ENCODE data around the gene ADAM11. TPM values are rescaled to one million over a fixed set of nuclear protein-coding genes. Genes with fewer than 3 reads are reported as not detected.

The ADAM11 gene
- total and polyA plus RNA-seq, 7 donors = under 0.01 to 3.3 (median 2.5) TPM; not detected in 1

DNA sequence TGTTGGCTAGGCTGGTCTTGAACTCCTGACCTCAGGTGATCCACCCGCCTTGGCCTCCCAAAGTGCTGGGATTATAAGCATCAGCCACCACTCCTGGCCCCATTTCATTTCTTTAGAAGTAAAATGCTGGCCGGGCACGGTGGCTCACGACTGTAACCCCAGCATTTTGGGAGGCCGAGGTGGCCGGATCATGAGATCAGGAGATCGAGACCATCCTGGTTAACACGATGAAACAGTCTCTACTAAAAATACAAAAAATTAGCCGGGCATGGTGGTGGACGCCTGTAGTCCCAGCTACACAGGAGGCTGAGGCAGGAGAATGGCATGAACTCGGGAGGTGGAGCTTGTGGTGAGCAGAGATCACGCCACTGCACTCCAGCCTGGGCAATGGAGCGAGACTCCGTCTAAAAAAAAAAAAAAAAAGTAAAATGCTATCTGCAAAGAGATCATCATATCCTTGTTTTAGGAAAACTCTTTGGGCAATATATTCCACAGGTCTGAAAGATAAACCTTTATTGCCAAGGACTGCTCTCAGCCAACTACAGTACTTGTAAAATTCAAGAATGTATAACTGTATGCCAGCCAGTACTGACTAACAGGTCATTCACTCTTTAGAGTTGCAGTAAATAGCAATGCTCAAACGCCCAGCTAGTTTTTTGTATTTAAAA lies 67.5 kb downstream of the ADAM11 start:
- peak; percentile 57 for DNase-seq
- intact Hi-C loops (cut with DNase I) = loop anchor here (5.0 kb wide), 1 partner anchor 49 kb away; no protein-coding TSS in a partner anchor
- TF ChIP-seq POLR2A (IDR thresholded peaks at IDR 0.05) = no peak
- peak in 3 of 4 donors; percentile 39 to 60 (median 53) for TF ChIP-seq POLR2AphosphoS5 (IDR thresholded peaks at IDR 0.05)
- TF ChIP-seq EP300 (IDR thresholded peaks at IDR 0.05) = peak in 1 of 4 donors; percentile 3
- H3K4me3 ChIP-seq = peak overlapping the region in 3 of 4 donors; percentile 83 to 86 (median 86)
- H3K27ac ChIP-seq = peak overlapping the region in 3 of 4 donors; percentile 94 to 99 (median 98)
- WGBS, 2 donors = 79 to 87% methylated on average over 15 of the region's 15 CpGs
- peaks cover 0 to 5% (median 0%) of the 10 kb centered on the region in 4 donors for H3K36me3 ChIP-seq
- H3K27me3 ChIP-seq = peaks cover 0 to 8% (median 3%) of the 10 kb centered on the region in 3 donors
- no peaks in the 10 kb centered on the region for H3K9me3 ChIP-seq
- H3K4me1 ChIP-seq = peaks cover 0 to 51% (median 39%) of the 10 kb centered on the region in 4 donors

DNA sequence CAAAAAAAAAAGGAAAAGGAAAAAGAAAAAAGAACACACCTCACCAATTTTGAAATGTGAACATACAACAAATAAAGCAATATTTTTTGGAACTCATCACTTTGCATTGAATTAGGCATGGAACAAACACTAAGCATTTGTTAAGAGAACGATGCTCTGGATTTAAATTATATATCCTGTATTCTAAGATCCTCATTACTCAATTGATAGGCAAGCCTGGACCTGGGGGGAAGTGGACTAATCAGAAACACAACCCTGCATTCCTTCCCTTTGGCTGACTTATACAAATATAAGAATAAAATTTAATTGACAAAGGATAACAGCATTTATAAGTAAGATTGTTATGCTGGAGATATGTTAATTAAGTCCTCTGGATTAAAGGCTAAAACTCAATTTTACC lies 69.1 kb downstream of the ADAM11 start:
- Histone ChIP-seq H3K36me3 (peaks cover 0 to 5% (median 0%) of the 10 kb centered on the region in 4 donors), H3K27ac (peak overlapping the region; percentile 88 to 99 (median 96)), H3K4me3 (peak overlapping the region; percentile 83 to 87 (median 86)), H3K27me3 (peaks cover 0 to 8% (median 3%) of the 10 kb centered on the region in 3 donors), H3K4me1 (peaks cover 0 to 37% (median 31%) of the 10 kb centered on the region in 4 donors), H3K9me3 (no peaks in the 10 kb centered on the region)
- intact Hi-C loops (cut with DNase I) = loop anchor here (5.0 kb wide), 1 partner anchor 51 kb away; no protein-coding TSS in a partner anchor
- TF ChIP-seq, protein P1, sequence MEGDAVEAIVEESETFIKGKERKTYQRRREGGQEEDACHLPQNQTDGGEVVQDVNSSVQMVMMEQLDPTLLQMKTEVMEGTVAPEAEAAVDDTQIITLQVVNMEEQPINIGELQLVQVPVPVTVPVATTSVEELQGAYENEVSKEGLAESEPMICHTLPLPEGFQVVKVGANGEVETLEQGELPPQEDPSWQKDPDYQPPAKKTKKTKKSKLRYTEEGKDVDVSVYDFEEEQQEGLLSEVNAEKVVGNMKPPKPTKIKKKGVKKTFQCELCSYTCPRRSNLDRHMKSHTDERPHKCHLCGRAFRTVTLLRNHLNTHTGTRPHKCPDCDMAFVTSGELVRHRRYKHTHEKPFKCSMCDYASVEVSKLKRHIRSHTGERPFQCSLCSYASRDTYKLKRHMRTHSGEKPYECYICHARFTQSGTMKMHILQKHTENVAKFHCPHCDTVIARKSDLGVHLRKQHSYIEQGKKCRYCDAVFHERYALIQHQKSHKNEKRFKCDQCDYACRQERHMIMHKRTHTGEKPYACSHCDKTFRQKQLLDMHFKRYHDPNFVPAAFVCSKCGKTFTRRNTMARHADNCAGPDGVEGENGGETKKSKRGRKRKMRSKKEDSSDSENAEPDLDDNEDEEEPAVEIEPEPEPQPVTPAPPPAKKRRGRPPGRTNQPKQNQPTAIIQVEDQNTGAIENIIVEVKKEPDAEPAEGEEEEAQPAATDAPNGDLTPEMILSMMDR (IDR thresholded peaks at IDR 0.05) = no peak
- no peak for TF ChIP-seq EP300 (IDR thresholded peaks at IDR 0.05)
- no peak for TF ChIP-seq POLR2AphosphoS5 (IDR thresholded peaks at IDR 0.05)
- TF ChIP-seq POLR2A (IDR thresholded peaks at IDR 0.05) = no peak
- no peak for DNase-seq
- WGBS, 2 donors = 64 to 80% methylated on average over 1 of the region's 1 CpG

DNA sequence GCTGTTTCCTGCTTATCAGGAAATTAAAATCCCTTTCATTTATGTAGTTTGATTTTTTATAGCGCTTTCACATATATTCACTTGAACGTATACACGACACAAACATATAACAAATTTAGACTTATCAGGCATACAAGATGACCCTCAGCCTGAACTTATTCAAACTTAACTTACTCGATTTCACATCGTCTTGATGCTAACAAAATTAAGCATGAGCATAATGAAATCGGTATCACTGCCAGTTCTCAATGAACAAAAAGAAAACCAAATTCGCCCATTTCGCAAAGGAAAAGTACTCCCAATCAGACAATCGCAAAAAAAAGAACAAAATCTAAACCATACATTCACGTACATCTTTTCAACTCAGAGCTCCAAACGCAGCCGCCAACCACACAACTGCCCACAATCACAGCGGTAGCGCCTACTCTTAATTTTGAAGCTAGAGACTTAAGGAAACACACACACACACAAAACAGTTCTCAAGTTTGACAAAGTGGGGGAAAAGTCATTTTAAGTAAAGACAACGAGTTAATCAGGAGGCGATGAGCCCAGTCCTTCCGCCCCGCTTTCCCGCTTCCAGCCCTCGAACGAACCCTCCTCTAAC lies 70.2 kb downstream of the ADAM11 start:
- Histone ChIP-seq H3K4me3 (peak overlapping the region; percentile 83 to 87 (median 86)), H3K36me3 (peaks cover 0 to 5% (median 0%) of the 10 kb centered on the region in 4 donors), H3K9me3 (no peaks in the 10 kb centered on the region), H3K27me3 (peaks cover 0 to 8% (median 3%) of the 10 kb centered on the region in 3 donors), H3K27ac (peak overlapping the region; percentile 88 to 99 (median 96)), H3K4me1 (peaks cover 0 to 27% (median 23%) of the 10 kb centered on the region in 4 donors)
- DNase-seq = no peak
- no peak for TF ChIP-seq POLR2A (IDR thresholded peaks at IDR 0.05)
- TF ChIP-seq POLR2AphosphoS5 (IDR thresholded peaks at IDR 0.05) = peak in 2 of 4 donors; percentile 5 to 18
- TF ChIP-seq, protein P1 (IDR thresholded peaks at IDR 0.05) = no peak
- no peak for TF ChIP-seq EP300 (IDR thresholded peaks at IDR 0.05)
- intact Hi-C loops (cut with DNase I) = loop anchor here (5.0 kb wide), 1 partner anchor 52 kb away; no protein-coding TSS in a partner anchor
- WGBS, 2 donors = 4 to 6% methylated on average over 21 of the region's 21 CpGs

DNA sequence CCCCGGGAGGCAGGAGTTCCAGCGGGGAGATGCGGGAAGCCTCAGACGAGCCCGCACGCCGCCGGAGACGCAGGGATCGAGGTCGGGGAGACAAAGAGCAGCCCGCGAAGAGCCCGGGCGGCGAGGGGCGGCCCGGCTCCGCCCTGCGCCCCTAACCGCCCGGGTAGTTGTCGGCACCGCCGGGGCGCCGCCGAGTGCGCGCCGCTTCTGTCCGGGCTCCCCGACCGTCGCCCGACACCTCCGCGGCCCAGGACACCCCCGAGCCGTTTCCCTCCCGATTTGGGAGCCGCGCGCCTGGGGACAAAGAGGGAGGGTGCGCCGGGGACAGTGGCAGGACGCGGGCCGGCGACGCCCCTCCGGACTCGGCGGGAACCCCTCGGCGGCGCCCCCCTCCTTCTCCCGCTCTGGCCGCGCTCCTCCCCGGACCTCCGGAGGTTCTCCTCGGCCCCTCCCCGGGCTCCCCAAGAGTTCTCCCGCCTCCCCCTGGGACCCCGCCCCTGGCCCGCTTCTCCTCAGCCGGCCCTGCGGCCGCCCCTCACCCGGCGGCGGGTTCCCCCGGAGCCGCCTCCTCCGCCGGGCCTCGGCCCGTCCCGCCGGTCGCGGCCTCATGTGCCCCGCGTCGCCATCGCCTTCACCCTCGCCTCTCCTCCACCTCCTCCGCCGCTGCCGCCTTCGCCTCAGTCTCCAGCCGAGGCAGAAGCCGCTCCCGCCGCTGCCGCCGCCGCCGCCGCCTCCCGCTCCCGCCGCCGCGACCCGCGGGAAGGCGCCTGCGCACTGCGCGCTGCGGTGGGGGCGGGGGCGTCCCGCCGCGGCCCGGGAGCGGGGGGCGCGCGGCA lies 71.0 kb downstream of the ADAM11 start, which contains the start of gene GJC1:
Gene GJC1, minus strand, starts transcription at position 765 of the 836 bp plus-strand sequence. CDS start 24,470 bp downstream, outside the sequence.
- peak; percentile 78 for DNase-seq
- intact Hi-C loops (cut with DNase I) = loop anchor here (2.0 to 5.0 kb wide), 2 partner anchors 33 to 52 kb away; no protein-coding TSS in a partner anchor
- Histone ChIP-seq H3K4me1 (peaks cover 0 to 21% (median 16%) of the 10 kb centered on the region in 4 donors), H3K4me3 (peak within 1 kb of the TSS; percentile 83 to 87 (median 86)), H3K27me3 (peaks cover 0 to 8% (median 3%) of the 10 kb centered on the region in 3 donors), H3K36me3 (peaks cover 0 to 5% (median 0%) of the 10 kb centered on the region in 4 donors), H3K27ac (peak within 1 kb of the TSS; percentile 88 to 99 (median 96)), H3K9me3 (no peaks in the 10 kb centered on the region)
- 1% methylated on average over 123 of the region's 123 CpGs for WGBS, 2 donors
- TF ChIP-seq POLR2AphosphoS5 (IDR thresholded peaks at IDR 0.05) = peak in 3 of 4 donors; percentile 56 to 78 (median 67)
- TF ChIP-seq POLR2A (IDR thresholded peaks at IDR 0.05) = peak in 1 of 2 donors; percentile 42
- TF ChIP-seq, protein P1 (IDR thresholded peaks at IDR 0.05) = no peak
- TF ChIP-seq EP300 (IDR thresholded peaks at IDR 0.05) = no peak
